Fibroblast of pulmonary artery (primary cell): Measurements from ENCODE around the gene MTM1.

Experiments
- DNase-seq: peaks from one replicate; pipeline ENCODE4 v3.0.0-alpha.2; 2010; ENCODE audit warnings: low read depth
- H3K4me3 ChIP-seq: replicated peaks from 2 replicates; pipeline ENCODE4 v1.5.1; 2011; ENCODE audit warnings: low read depth, mild to moderate bottlenecking, control low read depth, low read length, moderate library complexity
- CTCF ChIP-seq: IDR thresholded peaks from 2 replicates; pipeline ENCODE4 v1.5.1; 2011; ENCODE audit warnings: mild to moderate bottlenecking, control low read depth, low read length, inconsistent platforms; ENCODE audit errors: missing control alignments

The MTM1 gene

GRCh38 chrX:150635952-150636351 is 67.5 kb downstream of the MTM1 start:
- peak; percentile 65 for DNase-seq

GRCh38 chrX:150642423-150642822 is 74.0 kb downstream of the MTM1 start:
- H3K4me3 ChIP-seq: no peak overlapping the region
- no peak for DNase-seq
- no peak for TF ChIP-seq CTCF

More at GRCh38 chrX:150635952-150636351, 67.5 kb downstream of the MTM1 start:
- no peak for TF ChIP-seq CTCF
- H3K4me3 ChIP-seq: no peak overlapping the region

- peak; percentile 19 for TF ChIP-seq CTCF
- DNase-seq: peak; percentile 17
- H3K4me3 ChIP-seq: no peak overlapping the region
These were observed 74.8 kb downstream of the MTM1 start for GRCh38 chrX:150643271-150643670.

- no peak overlapping the region for H3K4me3 ChIP-seq
- TF ChIP-seq CTCF: no peak
- no peak for DNase-seq
These were observed 75.5 kb downstream of the MTM1 start for GRCh38 chrX:150643958-150644357.

- TF ChIP-seq CTCF: no peak
- H3K4me3 ChIP-seq: no peak overlapping the region
- DNase-seq: no peak
These were observed 76.0 kb downstream of the MTM1 start for GRCh38 chrX:150644422-150644821.

- DNase-seq: no peak
- TF ChIP-seq CTCF: no peak
- H3K4me3 ChIP-seq: no peak overlapping the region
These were observed 78.9 kb downstream of the MTM1 start for GRCh38 chrX:150647331-150647730.

- H3K4me3 ChIP-seq: no peak overlapping the region
- no peak for DNase-seq
- TF ChIP-seq CTCF: no peak
These were observed 80.0 kb downstream of the MTM1 start for GRCh38 chrX:150648296-150648940.
